OCI-LY1 (cell line): ENCODE measurements around the gene LSM4.

Source experiments
- H2AFZ ChIP-seq: fragments of 200-600 bp; sonication (generic), shearing (Covaris generic); 2 replicates; pipeline ENCODE4 v1.6.0; 2014; ENCODE audit warnings: antibody characterized with exemption, mild to moderate bottlenecking, low read length
- H3F3A ChIP-seq: fragments of 200-600 bp; sonication (generic), shearing (Covaris generic); 2 replicates; pipeline ENCODE4 v1.6.0; 2014; ENCODE audit warnings: mild to moderate bottlenecking, antibody characterized with exemption, low read length, moderate library complexity; ENCODE audit not compliant: insufficient read depth
- H3K27ac ChIP-seq: fragments of 200-600 bp; sonication (generic); 2 replicates; pipeline ENCODE4 v1.5.1; 2014; ENCODE audit warnings: low read length, mixed run types, mild to moderate bottlenecking, low read depth; ENCODE audit not compliant: poor library complexity, severe bottlenecking
- H3K27me3 ChIP-seq: fragments of 200-600 bp; sonication (generic); 2 replicates; pipeline ENCODE4 v1.6.0; 2014; ENCODE audit warnings: antibody characterized with exemption, mild to moderate bottlenecking, low read length, moderate library complexity; ENCODE audit not compliant: insufficient read depth
- H3K36me3 ChIP-seq: fragments of 200-600 bp; sonication (generic); 2 replicates; pipeline ENCODE4 v1.6.1; 2014; ENCODE audit warnings: mild to moderate bottlenecking, antibody characterized with exemption, low read length, moderate library complexity, mixed read lengths; ENCODE audit not compliant: insufficient read depth
- H3K4me1 ChIP-seq: fragments of 200-600 bp; sonication (generic); 2 replicates; pipeline ENCODE4 v1.5.1; 2014; ENCODE audit warnings: mild to moderate bottlenecking, low read length, moderate library complexity; ENCODE audit not compliant: insufficient read depth, severe bottlenecking
- H3K4me2 ChIP-seq: fragments of 200-600 bp; sonication (generic), shearing (Covaris generic); 2 replicates; pipeline ENCODE4 v1.6.1; 2014; ENCODE audit warnings: low read length
- H3K4me3 ChIP-seq: fragments of 200-600 bp; sonication (generic); 2 replicates; pipeline ENCODE4 v1.5.1; 2014; ENCODE audit warnings: low read length, low read depth, mild to moderate bottlenecking, mixed read lengths; ENCODE audit not compliant: poor library complexity, severe bottlenecking
- H3K79me2 ChIP-seq: fragments of 200-600 bp; shearing (Covaris generic); 2 replicates; pipeline ENCODE4 v1.6.1; 2016; ENCODE audit warnings: mixed run types, low read length, mixed read lengths; ENCODE audit not compliant: insufficient read depth
- H3K9ac ChIP-seq: fragments of 200-600 bp; sonication (generic), shearing (Covaris generic); 2 replicates; pipeline ENCODE4 v1.6.1; 2014; ENCODE audit warnings: mild to moderate bottlenecking, low read length, mixed read lengths
- H3K9me2 ChIP-seq: fragments of 200-600 bp; sonication (generic), shearing (Covaris generic); 2 replicates; pipeline ENCODE4 v1.6.1; 2014; ENCODE audit warnings: low read depth, mild to moderate bottlenecking, low read length, mixed read lengths
- H3K9me3 ChIP-seq: fragments of 200-600 bp; shearing (Covaris generic); 2 replicates; pipeline ENCODE4 v1.6.1; 2014; ENCODE audit warnings: low read length, mixed read lengths
- H4K20me1 ChIP-seq: fragments of 200-600 bp; sonication (generic), shearing (Covaris generic); 2 replicates; pipeline ENCODE4 v1.6.0; 2016; ENCODE audit warnings: mild to moderate bottlenecking, low read length; ENCODE audit not compliant: insufficient read depth
- CTCF ChIP-seq: fragments of 200-600 bp; sonication (generic), shearing (Covaris generic); IDR thresholded peaks from 2 replicates; pipeline ENCODE4 v1.5.1; 2017; ENCODE audit warnings: mild to moderate bottlenecking, antibody characterized with exemption, low read length, moderate library complexity, mixed read lengths
- EZH2 ChIP-seq: fragments of 200-600 bp; sonication (generic), shearing (Covaris generic); IDR thresholded peaks from 2 replicates; pipeline ENCODE4 v1.8.0; 2017; ENCODE audit warnings: borderline replicate concordance, mixed run types, mild to moderate bottlenecking, antibody characterized with exemption, low read length, moderate library complexity, mixed read lengths

The LSM4 gene

GRCh38 chr19:18338541-18338940 lies 15.7 kb upstream of the LSM4 start:
- H3K27me3 ChIP-seq, result peaks cover 9% of the 10 kb centered on the region
- H3K9me3 ChIP-seq, result no peaks in the 10 kb centered on the region
- H2AFZ ChIP-seq, result no peak overlapping the region
- no peak for TF ChIP-seq CTCF
- H3K9me2 ChIP-seq, result no peaks in the 10 kb centered on the region
- peaks cover 4% of the 10 kb centered on the region; the same call in 1 of the 2 replicates for H3K36me3 ChIP-seq
- no peak overlapping the region for H3K4me3 ChIP-seq
- H3K4me1 ChIP-seq, result peaks cover 15% of the 10 kb centered on the region
- H3F3A ChIP-seq, result no peaks in the 10 kb centered on the region
- no peaks in the 10 kb centered on the region for H3K79me2 ChIP-seq
- no peak overlapping the region for H3K9ac ChIP-seq
- no peak overlapping the region for H3K4me2 ChIP-seq
- no peak overlapping the region for H3K27ac ChIP-seq
- H4K20me1 ChIP-seq, result no peaks in the 10 kb centered on the region

GRCh38 chr19:18336121-18336520 lies 13.2 kb upstream of the LSM4 start:
- Histone ChIP-seq H3K79me2 (no peaks in the 10 kb centered on the region), H2AFZ (no peak overlapping the region), H3K27me3 (peaks cover 16% of the 10 kb centered on the region), H3K9me2 (no peaks in the 10 kb centered on the region), H3K27ac (no peak overlapping the region), H4K20me1 (no peaks in the 10 kb centered on the region), H3K4me3 (no peak overlapping the region), H3K4me1 (peaks cover 8% of the 10 kb centered on the region), H3K9me3 (no peaks in the 10 kb centered on the region), H3K9ac (no peak overlapping the region), H3F3A (no peaks in the 10 kb centered on the region), H3K36me3 (no peaks in the 10 kb centered on the region), H3K4me2 (no peak overlapping the region)
- TF ChIP-seq EZH2 (no peak), CTCF (no peak)

- H3K4me1 ChIP-seq, result peaks cover 3% of the 10 kb centered on the region
- no peaks in the 10 kb centered on the region for H3K79me2 ChIP-seq
- no peaks in the 10 kb centered on the region for H4K20me1 ChIP-seq
- H3K9me3 ChIP-seq, result no peaks in the 10 kb centered on the region
- H3K36me3 ChIP-seq, result no peaks in the 10 kb centered on the region
- no peak overlapping the region for H3K9ac ChIP-seq
- no peak overlapping the region for H3K4me2 ChIP-seq
- H3F3A ChIP-seq, result no peaks in the 10 kb centered on the region
- no peaks in the 10 kb centered on the region for H3K9me2 ChIP-seq
- H2AFZ ChIP-seq, result no peak overlapping the region
- peaks cover 16% of the 10 kb centered on the region for H3K27me3 ChIP-seq
- H3K4me3 ChIP-seq, result no peak overlapping the region
- TF ChIP-seq CTCF, result no peak
- no peak for TF ChIP-seq EZH2
- no peak overlapping the region for H3K27ac ChIP-seq
These were observed 10.8 kb upstream of the LSM4 start for GRCh38 chr19:18333680-18334079.
